NCI-H2227 (cell line): ENCODE results near the gene SMARCA4.
"Not testable (repeated sequence)": the region's sequence is repeated elsewhere in the genome, so short reads cannot be mapped to it uniquely, and the experiment has no call there.

Experiments
- DNase-seq: peaks from one replicate; lab custom pipeline; 2025; ENCODE audit not compliant: unreplicated experiment; lab: John Stamatoyannopoulos, UW

Gene SMARCA4

GRCh38 chr19:10975374-10976130 is 14.7 kb downstream of the SMARCA4 start:
- no peak for DNase-seq

DNA sequence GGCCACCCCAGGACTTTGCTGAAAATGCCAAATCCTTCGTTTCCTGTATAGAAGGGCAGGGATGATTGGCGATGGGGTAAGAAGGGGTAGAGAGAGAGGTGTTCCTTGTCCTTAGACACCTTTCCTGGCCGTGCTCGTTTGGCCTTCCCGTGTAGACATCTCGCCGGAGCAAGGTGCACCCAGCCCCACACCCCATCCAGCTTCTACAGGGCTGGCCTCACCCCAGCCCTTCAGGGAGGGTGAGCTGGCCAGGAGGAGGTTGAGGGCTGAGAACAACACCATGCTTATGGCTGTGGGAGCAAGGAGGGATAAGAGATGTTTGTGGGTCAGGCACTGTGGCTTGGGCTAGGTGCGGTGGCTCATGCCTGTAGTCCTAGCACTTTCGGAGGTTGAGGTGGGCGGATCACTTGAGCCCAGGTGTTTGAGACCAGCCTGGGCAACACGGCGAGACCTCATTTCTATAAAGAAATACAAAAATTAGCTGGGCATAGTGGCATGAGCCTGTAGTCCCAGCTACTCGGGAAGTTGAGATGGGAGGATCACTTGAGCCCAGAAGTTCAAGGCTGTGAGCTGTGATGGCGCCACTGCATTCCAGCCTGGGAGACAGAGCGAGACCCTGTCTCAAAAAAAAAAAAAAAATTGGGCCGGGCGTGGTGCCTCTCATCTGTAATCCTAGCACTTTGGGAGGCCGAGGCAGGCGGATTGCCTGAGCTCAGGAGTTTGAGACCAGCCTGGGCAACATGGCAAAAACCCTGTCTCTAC is 15.5 kb downstream of the SMARCA4 start:
- no peak for DNase-seq

GRCh38 chr19:10977742-10978092 is 16.9 kb downstream of the SMARCA4 start:
- no peak for DNase-seq

- no peak for DNase-seq
These were observed 19.1 kb downstream of the SMARCA4 start for GRCh38 chr19:10979951-10980381.

GRCh38 chr19:10981252-10981895 is 20.5 kb downstream of the SMARCA4 start:
- DNase-seq = no peak

DNA sequence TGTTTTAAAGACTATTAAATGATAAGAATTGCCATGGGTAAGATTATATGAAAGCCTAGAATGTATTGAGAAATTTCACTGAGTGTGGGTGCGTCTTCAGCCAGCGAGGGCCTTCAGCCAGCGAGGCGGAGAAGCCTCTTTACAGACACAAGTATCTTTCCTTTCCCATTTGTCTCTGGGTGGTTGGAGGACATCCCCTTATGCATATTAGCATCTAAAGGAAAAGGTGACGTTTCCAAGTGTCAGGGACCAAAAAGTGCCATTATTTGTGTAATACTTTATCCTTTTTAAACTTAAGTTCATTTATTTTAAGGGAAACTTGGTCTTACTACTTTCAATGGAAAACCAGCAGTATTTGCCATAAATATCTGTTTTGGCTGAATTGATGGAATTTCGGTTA is 22.2 kb downstream of the SMARCA4 start:
- DNase-seq = no peak

DNA sequence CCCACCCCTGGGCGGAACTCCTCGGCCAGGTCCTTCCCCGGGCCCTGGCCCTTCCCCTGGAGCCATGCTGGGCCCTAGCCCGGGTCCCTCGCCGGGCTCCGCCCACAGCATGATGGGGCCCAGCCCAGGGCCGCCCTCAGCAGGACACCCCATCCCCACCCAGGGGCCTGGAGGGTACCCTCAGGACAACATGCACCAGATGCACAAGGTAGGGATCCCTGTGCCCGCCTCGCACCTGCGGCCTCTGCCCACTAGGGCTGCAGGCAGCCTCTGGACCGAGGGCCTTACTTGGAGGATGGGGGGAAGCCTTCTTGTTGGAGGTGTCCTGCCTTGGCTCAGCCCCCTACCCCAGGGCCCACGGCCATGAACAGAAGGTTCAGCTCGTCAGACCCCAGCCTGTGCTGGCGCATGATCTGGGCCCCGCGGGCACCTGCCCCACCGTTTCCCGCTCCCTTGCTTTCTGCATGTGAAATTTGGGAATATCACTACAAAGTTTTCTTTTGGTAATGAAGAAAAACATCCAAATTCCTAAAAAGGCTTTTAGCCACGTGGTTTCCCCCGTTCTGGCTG is 23.4 kb downstream of the SMARCA4 start:
- DNase-seq = no peak

DNA sequence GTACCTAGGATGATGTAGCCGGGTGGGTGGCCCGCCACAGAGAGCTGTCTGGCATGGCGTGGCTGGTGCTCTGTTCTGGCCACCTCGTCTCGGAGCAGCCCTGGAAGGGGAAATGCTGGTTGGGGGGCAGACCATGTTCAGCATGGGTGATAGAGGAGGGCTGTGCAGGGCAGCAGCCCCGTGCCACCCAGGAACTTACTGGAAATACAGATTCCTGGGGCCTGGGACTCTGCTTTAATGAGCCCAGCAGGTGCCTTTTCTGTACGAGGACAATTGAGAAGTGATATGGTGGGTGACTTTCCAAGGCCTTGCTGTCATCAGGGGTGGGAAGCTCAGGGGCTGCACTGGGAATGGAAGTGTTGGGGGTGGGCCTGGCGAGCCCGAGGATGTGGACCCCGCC is 24.7 kb downstream of the SMARCA4 start:
- DNase-seq = no peak

DNA sequence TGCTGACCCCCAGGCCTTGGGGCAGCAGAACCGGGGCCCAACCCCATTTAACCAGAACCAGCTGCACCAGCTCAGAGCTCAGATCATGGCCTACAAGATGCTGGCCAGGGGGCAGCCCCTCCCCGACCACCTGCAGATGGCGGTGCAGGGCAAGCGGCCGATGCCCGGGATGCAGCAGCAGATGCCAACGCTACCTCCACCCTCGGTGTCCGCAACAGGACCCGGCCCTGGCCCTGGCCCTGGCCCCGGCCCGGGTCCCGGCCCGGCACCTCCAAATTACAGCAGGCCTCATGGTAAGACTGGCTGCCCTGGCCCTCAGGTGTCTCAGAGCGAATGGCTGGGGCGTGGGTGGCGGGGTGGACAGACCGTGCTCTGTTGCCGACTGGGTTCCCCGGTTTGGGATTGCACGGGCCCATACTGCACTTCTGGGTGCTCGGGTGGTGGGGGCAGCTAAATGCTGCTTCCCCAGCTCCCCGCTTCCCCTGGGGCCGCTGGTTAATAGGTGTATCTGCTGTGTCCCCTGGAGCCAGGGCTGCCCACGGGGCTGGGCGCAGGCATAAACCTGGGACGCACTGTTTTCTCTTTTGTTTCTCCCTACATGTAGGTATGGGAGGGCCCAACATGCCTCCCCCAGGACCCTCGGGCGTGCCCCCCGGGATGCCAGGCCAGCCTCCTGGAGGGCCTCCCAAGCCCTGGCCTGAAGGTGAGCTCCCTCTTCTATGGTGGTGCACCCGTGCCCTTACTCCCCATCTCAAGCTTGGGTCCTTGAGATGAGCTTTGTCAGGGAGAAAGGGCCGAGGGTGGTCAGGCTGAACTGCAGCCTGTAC is 25.7 kb downstream of the SMARCA4 start:
- no peak for DNase-seq

DNA sequence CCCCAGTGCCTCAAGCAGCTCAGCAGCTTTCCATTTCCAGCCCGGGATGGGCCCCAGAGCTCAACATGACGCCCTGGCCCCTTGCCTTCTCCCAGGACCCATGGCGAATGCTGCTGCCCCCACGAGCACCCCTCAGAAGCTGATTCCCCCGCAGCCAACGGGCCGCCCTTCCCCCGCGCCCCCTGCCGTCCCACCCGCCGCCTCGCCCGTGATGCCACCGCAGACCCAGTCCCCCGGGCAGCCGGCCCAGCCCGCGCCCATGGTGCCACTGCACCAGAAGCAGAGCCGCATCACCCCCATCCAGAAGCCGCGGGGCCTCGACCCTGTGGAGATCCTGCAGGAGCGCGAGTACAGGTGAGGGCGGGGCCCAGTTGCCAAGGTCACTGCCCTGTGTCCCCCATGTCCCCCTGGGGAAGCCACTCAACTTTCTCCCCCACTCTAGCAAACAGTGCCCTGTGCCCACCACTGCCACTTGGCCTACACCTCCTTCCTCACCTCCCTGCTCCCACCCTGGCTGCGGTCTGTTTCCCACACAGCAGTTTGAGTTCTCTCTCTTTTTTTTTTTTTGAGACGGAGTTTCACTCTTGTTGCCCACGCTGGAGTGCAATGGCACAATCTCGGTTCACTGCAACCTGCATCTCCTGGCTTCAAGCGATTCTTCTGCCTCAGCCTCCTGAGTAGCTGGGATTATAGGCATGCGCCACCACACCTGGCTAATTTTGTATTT is 26.9 kb downstream of the SMARCA4 start:
- DNase-seq = no peak

DNA sequence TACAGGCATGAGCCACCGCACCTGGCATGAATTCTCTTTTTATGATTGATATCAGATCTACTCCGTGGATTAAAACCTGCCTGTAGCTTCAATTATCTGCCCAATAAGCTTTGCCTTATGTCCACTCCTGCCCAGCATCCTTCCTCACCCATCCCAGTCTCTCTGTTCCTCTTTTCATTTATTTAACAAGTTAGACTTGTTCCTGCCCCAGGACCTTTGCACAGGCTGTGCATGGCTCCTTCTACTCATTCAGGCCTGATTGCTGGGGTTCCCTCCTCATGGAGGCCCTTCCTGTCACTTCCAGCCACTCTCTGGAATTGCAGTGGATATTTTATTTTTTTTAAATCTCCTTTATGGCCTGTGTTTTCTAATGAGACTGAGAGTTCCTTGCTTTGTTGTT is 27.6 kb downstream of the SMARCA4 start:
- no peak for DNase-seq

DNA sequence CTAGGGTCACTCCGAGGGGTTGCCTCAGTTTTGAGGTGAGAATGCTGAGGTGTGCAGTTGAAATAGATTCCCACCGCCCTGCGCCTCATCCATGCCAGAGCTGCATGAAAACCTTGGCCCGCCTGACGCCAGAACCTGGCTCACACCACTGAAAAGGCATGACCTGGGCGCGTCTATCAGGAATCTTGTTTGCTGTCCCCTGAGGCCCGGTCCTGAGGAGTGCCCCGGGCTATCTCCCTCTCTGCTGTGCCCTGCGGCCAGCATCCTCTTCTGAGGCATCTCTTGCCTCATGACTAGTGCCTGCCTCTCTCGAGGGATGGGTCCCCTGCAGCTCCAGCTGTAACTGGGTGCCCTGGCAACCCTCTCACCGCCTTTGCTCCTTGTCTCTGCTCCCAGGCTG is 28.1 kb downstream of the SMARCA4 start:
- DNase-seq = no peak

DNA sequence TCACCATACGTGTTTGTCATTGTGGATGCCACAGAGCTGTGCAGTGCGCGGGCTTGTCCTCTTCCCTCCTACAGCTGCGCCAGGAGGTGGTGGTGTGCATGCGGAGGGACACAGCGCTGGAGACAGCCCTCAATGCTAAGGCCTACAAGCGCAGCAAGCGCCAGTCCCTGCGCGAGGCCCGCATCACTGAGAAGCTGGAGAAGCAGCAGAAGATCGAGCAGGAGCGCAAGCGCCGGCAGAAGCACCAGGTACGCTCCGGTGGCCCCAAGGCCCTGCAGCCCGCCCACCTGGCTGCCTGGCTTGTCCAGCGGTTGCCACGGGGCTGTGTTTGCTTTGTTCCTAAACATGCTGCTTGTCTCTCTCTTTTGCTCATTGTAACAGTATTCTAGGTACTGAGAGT is 30.2 kb downstream of the SMARCA4 start:
- no peak for DNase-seq

GRCh38 chr19:10991521-10992081 is 30.8 kb downstream of the SMARCA4 start:
- DNase-seq = no peak

- DNase-seq = not testable (repeated sequence)
These were observed 31.3 kb downstream of the SMARCA4 start for GRCh38 chr19:10992174-10992573.

- DNase-seq = no peak
These were observed 35.2 kb downstream of the SMARCA4 start for GRCh38 chr19:10995926-10996600.

DNA sequence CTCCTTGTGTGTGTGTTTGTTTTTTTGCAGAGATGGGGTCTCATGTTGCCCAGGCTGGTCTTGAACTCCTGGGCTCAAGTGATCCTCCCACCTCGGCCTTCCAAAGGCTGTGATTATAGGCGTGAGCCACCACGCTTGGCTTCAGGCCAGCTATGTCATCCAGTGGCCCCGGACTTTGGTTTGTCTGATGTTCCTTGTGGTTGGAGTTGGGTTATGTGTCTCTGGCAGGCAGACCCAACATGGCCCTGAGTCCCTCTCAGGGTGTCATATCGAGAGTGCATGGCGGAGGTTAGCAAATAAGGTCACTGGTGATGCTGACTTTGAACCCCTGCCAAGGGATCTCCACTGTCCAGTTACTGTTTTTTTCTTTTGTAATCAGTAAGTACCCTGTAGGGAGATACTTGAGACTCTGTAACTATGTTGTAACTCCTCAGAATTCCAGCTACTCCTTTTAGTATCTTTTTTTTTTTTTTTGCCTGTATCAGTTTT is 37.3 kb downstream of the SMARCA4 start:
- DNase-seq = no peak

DNA sequence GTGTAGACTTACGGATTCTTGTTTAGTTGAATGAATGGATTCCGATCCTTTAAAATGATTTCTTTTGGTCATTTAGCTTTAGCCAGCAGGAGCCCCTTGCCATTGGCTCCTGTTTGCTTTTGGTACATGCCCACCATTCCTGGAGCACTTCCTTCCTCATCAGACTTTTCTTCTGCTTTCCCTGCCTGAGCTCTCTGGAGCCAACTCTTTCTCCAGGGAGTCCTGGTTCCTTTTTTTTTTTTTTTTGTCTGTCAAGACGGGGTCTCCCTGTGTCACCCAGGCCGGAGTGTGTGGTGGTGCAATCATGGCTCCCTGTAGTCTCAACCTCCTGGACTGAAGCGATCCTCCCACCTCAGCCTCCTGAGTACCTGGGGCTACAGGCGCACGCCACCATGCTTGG is 37.8 kb downstream of the SMARCA4 start:
- DNase-seq = no peak

GRCh38 chr19:11005521-11005920 is 44.7 kb downstream of the SMARCA4 start:
- no peak for DNase-seq
